Hepatocyte (in vitro differentiated cells): ENCODE results near the gene MCHR1. TPM values are rescaled to one million over a fixed set of nuclear protein-coding genes. Genes with fewer than 3 reads are reported as not detected.

Source experiments
- DNase-seq: peaks from one replicate; pipeline ENCODE4 v3.0.0-alpha.2; 2016; ENCODE audit warnings: low spot score
- H2AFZ ChIP-seq: fragments of 200-600 bp; sonication (generic); 2 replicates; pipeline ENCODE4 v1.6.0; 2016; ENCODE audit warnings: antibody characterized with exemption, mild to moderate bottlenecking
- H3K27ac ChIP-seq: fragments of 200-600 bp; sonication (generic); 2 replicates; pipeline ENCODE4 v1.5.1; 2016; ENCODE audit warnings: mild to moderate bottlenecking
- H3K27me3 ChIP-seq: fragments of 200-600 bp; sonication (generic); 2 replicates; pipeline ENCODE4 v1.6.1; 2016
- H3K36me3 ChIP-seq: fragments of 200-600 bp; sonication (generic); replicated peaks from 2 replicates; pipeline ENCODE4 v1.5.1; 2016; ENCODE audit warnings: low read depth; ENCODE audit not compliant: insufficient read depth
- H3K4me1 ChIP-seq: fragments of 200-600 bp; sonication (generic); 2 replicates; pipeline ENCODE4 v1.5.1; 2016; ENCODE audit warnings: mild to moderate bottlenecking, moderate library complexity; ENCODE audit not compliant: insufficient read depth
- H3K4me2 ChIP-seq: fragments of 200-600 bp; sonication (generic); 2 replicates; pipeline ENCODE4 v1.6.0; 2016
- H3K4me3 ChIP-seq: fragments of 200-600 bp; sonication (generic); 2 replicates; pipeline ENCODE4 v1.5.1; 2016; ENCODE audit warnings: mild to moderate bottlenecking
- H3K79me2 ChIP-seq: fragments of 200-600 bp; sonication (generic); 2 replicates; pipeline ENCODE4 v1.6.0; 2017; ENCODE audit warnings: mild to moderate bottlenecking
- H3K9me2 ChIP-seq: fragments of 200-600 bp; sonication (generic); replicated peaks from 2 replicates; pipeline ENCODE4 v1.6.0; 2017; ENCODE audit warnings: mild to moderate bottlenecking; ENCODE audit not compliant: insufficient read depth
- H3K9me3 ChIP-seq: fragments of 200-600 bp; sonication (generic); 2 replicates; pipeline ENCODE4 v1.5.1; 2016; ENCODE audit warnings: low read depth, mild to moderate bottlenecking
- H4K20me1 ChIP-seq: fragments of 200-600 bp; sonication (generic); 2 replicates; pipeline ENCODE4 v1.6.0; 2016; ENCODE audit warnings: mild to moderate bottlenecking; ENCODE audit not compliant: insufficient read depth, poor library complexity, severe bottlenecking
- CTCF ChIP-seq: fragments of 200-600 bp; sonication (generic); IDR thresholded peaks from 2 replicates; pipeline ENCODE4 v1.5.1; 2016; ENCODE audit warnings: antibody characterized with exemption, mild to moderate bottlenecking; ENCODE audit not compliant: poor library complexity
- EZH2 ChIP-seq: fragments of 200-600 bp; sonication (generic); IDR thresholded peaks from 2 replicates; pipeline ENCODE4 v1.6.1; 2016; ENCODE audit warnings: antibody characterized with exemption, mild to moderate bottlenecking, borderline replicate concordance
- EZH2phosphoT487 ChIP-seq: fragments of 200-600 bp; sonication (generic); IDR thresholded peaks from one replicate; pipeline ENCODE4 v1.6.1; 2018; ENCODE audit warnings: antibody characterized with exemption, mild to moderate bottlenecking, low read depth, moderate library complexity; ENCODE audit not compliant: unreplicated experiment, severe bottlenecking
- WGBS: methylation state at CpG from one replicate; pipeline ENCODE4 v1.1.6; 2016; ENCODE audit warnings: low lambda C conversion rate; ENCODE audit errors: missing lambda C conversion rate; 5-methylcytosine and 5-hydroxymethylcytosine counted together
- polyA plus RNA-seq: library from polyadenylated mRNA; unstranded; fragments of >200 nt; fragmentation: Nextera tagmentation; extraction: Ambion mirVana; gene quantifications from 2 replicates; pipeline ENCODE4 v1.2.1, GENCODE V29; 2016
- total RNA-seq: library from RNA; depleted of rRNA; stranded (reverse); fragments of >200 nt; gene quantifications from 2 replicates; pipeline ENCODE4 v1.2.3, GENCODE V29; 2014

The MCHR1 gene
- total and polyA plus RNA-seq, 2 experiments from 2014 or later = 0.50 to 1.1 TPM

GRCh38 chr22:40709752-40710413 is 30.6 kb downstream of the MCHR1 start:
- no peak overlapping the region for H3K4me2 ChIP-seq

GRCh38 chr22:40712311-40712710 is 33.0 kb downstream of the MCHR1 start:
- Histone ChIP-seq H3K36me3 (no peaks in the 10 kb centered on the region), H3K9me2 (no peaks in the 10 kb centered on the region), H4K20me1 (no peaks in the 10 kb centered on the region), H3K4me1 (peaks cover 14% of the 10 kb centered on the region), H3K4me3 (no peak overlapping the region), H3K79me2 (no peaks in the 10 kb centered on the region), H3K27me3 (no peaks in the 10 kb centered on the region), H3K4me2 (peak overlapping the region; percentile 64), H2AFZ (no peak overlapping the region), H3K27ac (peak overlapping the region; percentile 92), H3K9me3 (no peaks in the 10 kb centered on the region)
- no peak for DNase-seq
- WGBS = 92% methylated on average over 10 of the region's 12 CpGs
- no peak for TF ChIP-seq CTCF
- no peak for TF ChIP-seq EZH2phosphoT487
- no peak for TF ChIP-seq EZH2

More at GRCh38 chr22:40709752-40710413, 30.6 kb downstream of the MCHR1 start:
- Histone ChIP-seq H3K27ac (peak overlapping the region; percentile 11), H3K27me3 (no peaks in the 10 kb centered on the region), H3K4me3 (no peak overlapping the region), H3K79me2 (no peaks in the 10 kb centered on the region), H3K36me3 (no peaks in the 10 kb centered on the region), H4K20me1 (no peaks in the 10 kb centered on the region), H3K4me1 (peaks cover 14% of the 10 kb centered on the region), H3K9me3 (no peaks in the 10 kb centered on the region), H3K9me2 (no peaks in the 10 kb centered on the region), H2AFZ (no peak overlapping the region)
- peak; percentile 36 for DNase-seq
- TF ChIP-seq CTCF = no peak
- no peak for TF ChIP-seq EZH2
- TF ChIP-seq EZH2phosphoT487 = no peak
- 50% methylated on average over 6 of the region's 6 CpGs for WGBS

- peak; percentile 72 for DNase-seq
- Histone ChIP-seq H2AFZ (peak overlapping the region; percentile 11), H3K36me3 (no peaks in the 10 kb centered on the region)
Observed at GRCh38 chr22:40714499-40715337, 35.4 kb downstream of the MCHR1 start.

More at GRCh38 chr22:40714499-40715337, 35.4 kb downstream of the MCHR1 start:
- H4K20me1 ChIP-seq = no peaks in the 10 kb centered on the region
- H3K9me2 ChIP-seq = no peaks in the 10 kb centered on the region
- TF ChIP-seq EZH2 = no peak
- no peak for TF ChIP-seq CTCF
- no peak for TF ChIP-seq EZH2phosphoT487
- H3K27ac ChIP-seq = peak overlapping the region; percentile 78
- 7% methylated on average over 13 of the region's 13 CpGs for WGBS
- H3K27me3 ChIP-seq = no peaks in the 10 kb centered on the region
- no peak overlapping the region for H3K4me3 ChIP-seq
- H3K4me1 ChIP-seq = peaks cover 14% of the 10 kb centered on the region
- H3K79me2 ChIP-seq = no peaks in the 10 kb centered on the region
- peak overlapping the region; percentile 73 for H3K4me2 ChIP-seq
- H3K9me3 ChIP-seq = no peaks in the 10 kb centered on the region
